IMR-90 (cell line): ENCODE measurements around the gene BCAP31. TPM values are rescaled to one million over a fixed set of nuclear protein-coding genes. Genes with fewer than 3 reads are reported as not detected.

Experiments used
- ATAC-seq: fragments of 200-7000 bp; cut with Tn5 transposase; 2 replicates; pipeline ENCODE4 v1.9.1; 2020; ENCODE audit warnings: low read depth, mild to moderate bottlenecking, moderate library complexity
- BruUV-seq: library from RNA; stranded (reverse); fragments of 400-500 nt; replicated peaks from 2 replicates; lab custom pipeline; 2021; lab: Mats Ljungman, UMichigan
- CTCF ChIA-PET: fragments of 300-600 bp; formaldehyde crosslinking; extraction: SDS; loops from one replicate; lab custom pipeline; 2021; ENCODE audit warnings: antibody characterized with exemption; lab: Yijun Ruan, JAX
- POLR2A ChIA-PET: fragments of 300-600 bp; sonication (Branson Sonifier 250); formaldehyde crosslinking; loops from one replicate; lab custom pipeline; 2022; ENCODE audit warnings: antibody characterized with exemption; ENCODE audit not compliant: unreplicated experiment; lab: Charles Lee
- DNase-seq: peaks from one replicate; pipeline ENCODE4 v3.0.0; 2013
- H2AFZ ChIP-seq: replicated peaks from 2 replicates; pipeline ENCODE3; 2013; ENCODE audit warnings: low read length, mild to moderate bottlenecking; ENCODE audit not compliant: poor library complexity
- H2AK5ac ChIP-seq: 2 replicates; pipeline ENCODE4 v1.6.1; 2013; ENCODE audit warnings: low read depth, low read length, inconsistent platforms
- H2AK9ac ChIP-seq: replicated peaks from 2 replicates; pipeline ENCODE3; 2013; ENCODE audit warnings: mild to moderate bottlenecking, low read depth, low read length, moderate library complexity; ENCODE audit not compliant: poor library complexity
- H2BK120ac ChIP-seq: 2 replicates; pipeline ENCODE4 v1.6.1; 2013; ENCODE audit warnings: low read depth, low read length, inconsistent platforms
- H2BK15ac ChIP-seq: 3 replicates; pipeline ENCODE4 v1.6.1; 2013; ENCODE audit warnings: low read depth, low read length, inconsistent platforms
- H2BK20ac ChIP-seq: 2 replicates; pipeline ENCODE4 v1.6.1; 2013; ENCODE audit warnings: low read depth, mild to moderate bottlenecking, inconsistent platforms, low read length, moderate library complexity
- H2BK5ac ChIP-seq: 2 replicates; pipeline ENCODE4 v1.6.1; 2013; ENCODE audit warnings: mild to moderate bottlenecking, low read depth, low read length, inconsistent platforms; ENCODE audit not compliant: poor library complexity, severe bottlenecking
- H3K14ac ChIP-seq: replicated peaks from 2 replicates; pipeline ENCODE4 v1.6.1; 2013; ENCODE audit warnings: low read depth, low read length, inconsistent platforms
- H3K18ac ChIP-seq: 2 replicates; pipeline ENCODE4 v1.6.1; 2013; ENCODE audit warnings: low read depth, low read length, control low read depth
- H3K23ac ChIP-seq: 2 replicates; pipeline ENCODE4 v1.6.1; 2013; ENCODE audit warnings: low read depth, low read length, inconsistent platforms
- H3K27ac ChIP-seq: 2 replicates; pipeline ENCODE4 v1.5.1; 2013; ENCODE audit warnings: mild to moderate bottlenecking, control low read depth, low read length; ENCODE audit not compliant: insufficient read depth
- H3K27me3 ChIP-seq: 2 replicates; pipeline ENCODE4 v1.6.1; 2013; ENCODE audit warnings: low read length; ENCODE audit not compliant: control insufficient read depth, insufficient read depth
- H3K36me3 ChIP-seq: 2 replicates; pipeline ENCODE4 v1.6.1; 2013; ENCODE audit warnings: low read length, mixed read lengths; ENCODE audit not compliant: control insufficient read depth, insufficient read depth
- H3K4ac ChIP-seq: 2 replicates; pipeline ENCODE4 v1.6.1; 2013; ENCODE audit warnings: low read depth, low read length, inconsistent platforms
- H3K4me1 ChIP-seq: 2 replicates; pipeline ENCODE4 v1.6.1; 2013; ENCODE audit warnings: low read length, mixed read lengths; ENCODE audit not compliant: control insufficient read depth, insufficient read depth
- H3K4me2 ChIP-seq: 2 replicates; pipeline ENCODE4 v1.6.1; 2013; ENCODE audit warnings: low read depth, mild to moderate bottlenecking, control low read depth, low read length, moderate library complexity
- H3K4me3 ChIP-seq: 2 replicates; pipeline ENCODE4 v1.5.1; 2013; ENCODE audit warnings: low read depth, mild to moderate bottlenecking, control low read depth, low read length, moderate library complexity; ENCODE audit not compliant: insufficient read depth
- H3K56ac ChIP-seq: 2 replicates; pipeline ENCODE4 v1.6.1; 2013; ENCODE audit warnings: low read length, inconsistent platforms; ENCODE audit not compliant: insufficient read depth; ENCODE audit errors: extremely low read depth
- H3K79me1 ChIP-seq, 2 experiments: 2 replicates each; pipeline ENCODE4 v1.6.1; 2013; ENCODE audit warnings: low read length in 2 of 2, inconsistent platforms in 1 of 2, low read depth in 1 of 2
- H3K9ac ChIP-seq: 2 replicates; pipeline ENCODE4 v1.6.1; 2013; ENCODE audit warnings: low read depth, low read length, control low read depth
- H3K9me1 ChIP-seq: 2 replicates; pipeline ENCODE4 v1.6.1; 2013; ENCODE audit warnings: low read length, inconsistent platforms; ENCODE audit not compliant: insufficient read depth
- H3K9me3 ChIP-seq: 2 replicates; pipeline ENCODE4 v1.6.1; 2013; ENCODE audit warnings: low read length; ENCODE audit not compliant: control insufficient read depth, insufficient read depth
- H4K20me1 ChIP-seq: 2 replicates; pipeline ENCODE4 v1.6.1; 2013; ENCODE audit warnings: low read length, inconsistent platforms; ENCODE audit not compliant: insufficient read depth
- H4K5ac ChIP-seq: 2 replicates; pipeline ENCODE4 v1.6.1; 2013; ENCODE audit warnings: mild to moderate bottlenecking, low read depth, low read length, control low read depth
- H4K8ac ChIP-seq, 2 experiments: 2 replicates each; pipeline ENCODE4 v1.6.1; 2013; ENCODE audit warnings: low read depth in 2 of 2, low read length in 2 of 2, control low read depth in 1 of 2, inconsistent platforms in 1 of 2
- H4K91ac ChIP-seq: 2 replicates; pipeline ENCODE4 v1.6.1; 2013; ENCODE audit warnings: low read depth, low read length, inconsistent platforms; ENCODE audit not compliant: insufficient read depth
- CEBPB ChIP-seq: IDR thresholded peaks from 2 replicates; pipeline ENCODE4 v1.6.1; 2012; ENCODE audit warnings: low read depth, low read length, improper control_type of control experiment
- ELK1 ChIP-seq: fragments of 150-350 bp; IDR thresholded peaks from 2 replicates; pipeline ENCODE4 v1.6.1; 2016; ENCODE audit warnings: low read depth, mild to moderate bottlenecking, low read length, moderate library complexity, borderline replicate concordance
- FOS ChIP-seq: fragments of 150-350 bp; IDR thresholded peaks from 2 replicates; pipeline ENCODE4 v1.6.1; 2016; ENCODE audit warnings: low read depth, low read length
- MAZ ChIP-seq: IDR thresholded peaks from 2 replicates; pipeline ENCODE4 v1.6.1; 2012; ENCODE audit warnings: low read depth, mild to moderate bottlenecking, low read length, improper control_type of control experiment, moderate library complexity, borderline replicate concordance
- POLR2A ChIP-seq: IDR thresholded peaks from 2 replicates; pipeline ENCODE4 v1.6.1; 2012; ENCODE audit warnings: mild to moderate bottlenecking, low read depth, low read length
- RFX5 ChIP-seq: IDR thresholded peaks from 2 replicates; pipeline ENCODE4 v1.8.0; 2012; ENCODE audit warnings: low read depth, mild to moderate bottlenecking, low read length, moderate library complexity
- USF2 ChIP-seq: fragments of 150-350 bp; IDR thresholded peaks from 2 replicates; pipeline ENCODE4 v1.6.1; 2017; ENCODE audit warnings: mild to moderate bottlenecking, antibody characterized with exemption, low read length, low read depth
- WGBS, 2 experiments: methylation state at CpG; one replicate each; pipeline versions ENCODE4 v1.1.5 to v1.1.7; 2013; ENCODE audit warnings: missing lambda C conversion rate in 2 of 2; ENCODE audit not compliant: insufficient read length in 1 of 2; ENCODE audit errors: extremely low coverage in 2 of 2; 5-methylcytosine and 5-hydroxymethylcytosine counted together
- dilution Hi-C: fragments of 300-500 bp; cut with HindIII; formaldehyde crosslinking; loops from one replicate; pipeline ENCODE4 v1.14.3; 2018; ENCODE audit warnings: low sequenced_read_pairs; ENCODE audit not compliant: unreplicated experiment
- in situ Hi-C: fragments of 300-500 bp; cut with MboI; formaldehyde crosslinking; loops from 3 replicates; pipeline ENCODE4 v1.14.3; 2019; ENCODE audit warnings: low sequenced_read_pairs, inconsistent platforms, mixed read lengths
- intact Hi-C: fragments of 100-400 bp; cut with micrococcal nuclease; formaldehyde crosslinking; loops from 2 replicates; pipeline ENCODE4 v1.10.0; 2022
- polyA plus RNA-seq, 3 experiments: library from polyadenylated mRNA; depleted of rRNA; stranded (reverse); fragments of >200 nt; gene quantifications; 2 replicates each; pipeline ENCODE4 v1.2.3, GENCODE V29; 2012; ENCODE audit warnings: low replicate concordance in 1 of 3
- total RNA-seq: library from RNA; depleted of rRNA; stranded (reverse); fragments of >200 nt; gene quantifications from 2 replicates; pipeline ENCODE4 v1.2.3, GENCODE V29; 2012

BCAP31 gene
- total and polyA plus RNA-seq, 2 of the 4 experiments (the other 2 are of a cell fraction) = 125 to 244 TPM

DNA sequence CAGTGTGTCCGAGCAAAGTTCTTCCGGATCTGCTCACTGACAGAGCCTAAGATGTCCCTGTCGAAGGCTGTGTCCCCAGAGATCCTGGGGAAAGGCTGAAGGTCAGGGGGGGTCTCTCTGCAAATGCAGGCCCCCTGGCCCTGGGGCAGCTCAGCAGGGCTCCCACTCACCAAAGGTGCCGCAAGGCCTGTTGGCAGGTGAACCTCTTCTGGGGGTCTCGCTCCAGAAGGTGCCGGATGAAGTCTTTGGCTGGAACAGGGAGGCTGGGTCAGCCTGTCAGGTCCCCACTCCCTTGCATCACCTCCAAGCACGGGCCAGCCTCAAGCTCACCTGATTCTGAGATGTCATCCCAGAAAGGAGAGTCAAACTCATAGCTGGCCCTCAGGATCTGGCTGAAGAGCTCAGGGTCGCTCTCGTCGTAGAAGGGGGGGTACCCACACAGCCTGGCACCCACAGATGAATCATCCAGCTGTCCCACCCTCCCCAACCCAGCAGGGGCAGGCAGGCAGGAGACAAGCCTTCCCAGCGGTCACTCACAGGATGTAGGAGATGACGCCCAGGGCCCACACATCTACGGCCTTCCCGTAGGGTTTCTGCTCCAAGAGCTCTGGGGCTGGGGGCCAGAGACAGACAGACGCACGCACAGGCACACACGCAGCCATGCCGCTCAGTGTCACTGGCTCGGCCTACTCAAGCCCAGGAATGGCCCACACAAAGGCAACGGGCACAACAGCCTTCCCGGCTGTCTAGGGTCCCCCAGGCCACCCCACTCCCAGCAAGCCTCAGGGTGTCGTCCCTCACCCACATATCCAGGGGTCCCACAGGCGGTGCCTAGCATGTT, 53.2 kb downstream of the BCAP31 start:
- no peaks in the 10 kb centered on the region for H3K79me1 ChIP-seq
- H2AK9ac ChIP-seq = no peak overlapping the region
- dilution Hi-C loops (no loop called here), in situ Hi-C loops (loop anchor here (25.0 kb wide), 1 partner anchor 709 kb away; no protein-coding TSS in a partner anchor), intact Hi-C loops (no loop called here)
- H3K27me3 ChIP-seq = peaks cover 24% of the 10 kb centered on the region
- H4K20me1 ChIP-seq = no peaks in the 10 kb centered on the region; the same call in 1 of the 2 replicates
- H3K9me1 ChIP-seq = no peaks in the 10 kb centered on the region; the same call in 1 of the 2 replicates
- ChIA-PET POLR2A (no interaction called here), CTCF (no interaction called here)
- no TSS peak for BruUV-seq
- H3K4me2 ChIP-seq = no peak overlapping the region
- H3K9ac ChIP-seq = no peak overlapping the region
- no peak overlapping the region for H2BK20ac ChIP-seq
- no peak overlapping the region for H4K8ac ChIP-seq
- H4K5ac ChIP-seq = no peak overlapping the region
- H2BK15ac ChIP-seq = no peak overlapping the region
- no peaks in the 10 kb centered on the region for H3K36me3 ChIP-seq
- H3K9me3 ChIP-seq = peaks cover 4% of the 10 kb centered on the region; the same call in 1 of the 2 replicates
- H3K27ac ChIP-seq = no peak overlapping the region
- H3K23ac ChIP-seq = no peak overlapping the region
- no peak overlapping the region for H3K4me3 ChIP-seq
- H3K18ac ChIP-seq = no peak overlapping the region
- no peak overlapping the region for H3K56ac ChIP-seq
- DNase-seq (no peak), ATAC-seq (no peak)
- H2AFZ ChIP-seq = no peak overlapping the region
- no peak overlapping the region for H2AK5ac ChIP-seq
- H3K14ac ChIP-seq = no peak overlapping the region
- no peak overlapping the region for H3K4ac ChIP-seq
- no peak overlapping the region for H2BK5ac ChIP-seq
- H4K91ac ChIP-seq = no peak overlapping the region
- no peak for TF ChIP-seq MAZ
- no peak for TF ChIP-seq CEBPB
- no peak for TF ChIP-seq RFX5
- no peak for TF ChIP-seq FOS
- TF ChIP-seq ELK1 = no peak
- no peak for TF ChIP-seq POLR2A
- no peak for TF ChIP-seq USF2
- H3K4me1 ChIP-seq = no peaks in the 10 kb centered on the region
- no peak overlapping the region for H2BK120ac ChIP-seq
- 89% methylated on average over 10 of the region's 23 CpGs; no CpG with 5 or more reads in 1 of the 2 experiments for WGBS, 2 experiments
